Measurements from ENCODE around the gene SV2A.

- TF ChIP-seq CTCF (IDR thresholded peaks at IDR 0.05; ENCODE audit: low read depth, low read length) (no peak), EZH2phosphoT487 (IDR thresholded peaks at IDR 0.05; ENCODE audit: low read depth) (no peak)
Observed at GRCh38 chr1:149923626-149924025, 6.0 kb upstream of the SV2A start.
